Vagina (tissue), 2 donors: ENCODE measurements around the gene UACA. TPM values are rescaled to one million over a fixed set of nuclear protein-coding genes. Genes with fewer than 3 reads are reported as not detected.
A peak's percentile ranks its signal among the peaks of the same experiment; 100 is the strongest.
"Not testable (repeated sequence)": the region's sequence is repeated elsewhere in the genome, so short reads cannot be mapped to it uniquely, and the experiment has no call there.

ENCODE experiments used
- DNase-seq, 2 donors: peaks; one replicate each; pipeline ENCODE4 v3.0.0-alpha.2; 2017; ENCODE audit errors: extremely low spot score in 2 of 2
- H3K27ac ChIP-seq: fragments of 200-600 bp; sonication (generic); one replicate; pipeline ENCODE4 v1.5.1; 2019
- H3K27me3 ChIP-seq: fragments of 200-600 bp; sonication (generic); one replicate; pipeline ENCODE4 v1.5.1; 2019
- H3K36me3 ChIP-seq, 2 donors: fragments of 200-600 bp; sonication (generic); one replicate each; pipeline ENCODE4 v1.5.1; 2017 to 2019
- H3K4me1 ChIP-seq: fragments of 200-600 bp; sonication (generic); one replicate; pipeline ENCODE4 v1.5.1; 2019
- H3K4me3 ChIP-seq, 2 donors: fragments of 200-600 bp; sonication (generic); 1 replicate in 1 of 2; 2 replicates in 1 of 2; pipeline ENCODE4 v1.5.1; 2016 to 2019
- H3K9me3 ChIP-seq: fragments of 200-600 bp; sonication (generic); one replicate; pipeline ENCODE4 v1.5.1; 2019
- POLR2A ChIP-seq, 2 donors: fragments of 450-650 bp; IDR thresholded peaks; one replicate each; pipeline ENCODE4 v1.6.1; 2017; ENCODE audit warnings: antibody characterized with exemption in 2 of 2, mild to moderate bottlenecking in 2 of 2, moderate library complexity in 2 of 2
- POLR2AphosphoS5 ChIP-seq, 2 donors: sonication (generic); formaldehyde crosslinking; IDR thresholded peaks; one replicate each; pipeline ENCODE4 v1.9.0; 2017; ENCODE audit warnings: antibody characterized with exemption in 2 of 2, mild to moderate bottlenecking in 2 of 2, low read depth in 1 of 2; ENCODE audit not compliant: insufficient read depth in 1 of 2
- intact Hi-C: fragments of 100-400 bp; cut with DNase I; formaldehyde crosslinking; loops from one replicate; pipeline ENCODE4 v1.15.1; 2023
- total RNA-seq: library from RNA; depleted of rRNA; stranded (reverse); fragments of >200 nt; gene quantifications from one replicate; pipeline ENCODE4 v1.2.3, GENCODE V29; 2016
- TF ChIP-seq, protein P1 (sequence below), 3 experiments: fragments of 450-650 bp in 2 of 3; fragments of 200-600 bp in 1 of 3; sonication (generic) in 1 of 3; IDR thresholded peaks; one replicate each; pipeline ENCODE4 v1.5.1; 2017 to 2019; ENCODE audit warnings: antibody characterized with exemption in 3 of 3, mild to moderate bottlenecking in 2 of 3, moderate library complexity in 2 of 3

The UACA gene, protein sequence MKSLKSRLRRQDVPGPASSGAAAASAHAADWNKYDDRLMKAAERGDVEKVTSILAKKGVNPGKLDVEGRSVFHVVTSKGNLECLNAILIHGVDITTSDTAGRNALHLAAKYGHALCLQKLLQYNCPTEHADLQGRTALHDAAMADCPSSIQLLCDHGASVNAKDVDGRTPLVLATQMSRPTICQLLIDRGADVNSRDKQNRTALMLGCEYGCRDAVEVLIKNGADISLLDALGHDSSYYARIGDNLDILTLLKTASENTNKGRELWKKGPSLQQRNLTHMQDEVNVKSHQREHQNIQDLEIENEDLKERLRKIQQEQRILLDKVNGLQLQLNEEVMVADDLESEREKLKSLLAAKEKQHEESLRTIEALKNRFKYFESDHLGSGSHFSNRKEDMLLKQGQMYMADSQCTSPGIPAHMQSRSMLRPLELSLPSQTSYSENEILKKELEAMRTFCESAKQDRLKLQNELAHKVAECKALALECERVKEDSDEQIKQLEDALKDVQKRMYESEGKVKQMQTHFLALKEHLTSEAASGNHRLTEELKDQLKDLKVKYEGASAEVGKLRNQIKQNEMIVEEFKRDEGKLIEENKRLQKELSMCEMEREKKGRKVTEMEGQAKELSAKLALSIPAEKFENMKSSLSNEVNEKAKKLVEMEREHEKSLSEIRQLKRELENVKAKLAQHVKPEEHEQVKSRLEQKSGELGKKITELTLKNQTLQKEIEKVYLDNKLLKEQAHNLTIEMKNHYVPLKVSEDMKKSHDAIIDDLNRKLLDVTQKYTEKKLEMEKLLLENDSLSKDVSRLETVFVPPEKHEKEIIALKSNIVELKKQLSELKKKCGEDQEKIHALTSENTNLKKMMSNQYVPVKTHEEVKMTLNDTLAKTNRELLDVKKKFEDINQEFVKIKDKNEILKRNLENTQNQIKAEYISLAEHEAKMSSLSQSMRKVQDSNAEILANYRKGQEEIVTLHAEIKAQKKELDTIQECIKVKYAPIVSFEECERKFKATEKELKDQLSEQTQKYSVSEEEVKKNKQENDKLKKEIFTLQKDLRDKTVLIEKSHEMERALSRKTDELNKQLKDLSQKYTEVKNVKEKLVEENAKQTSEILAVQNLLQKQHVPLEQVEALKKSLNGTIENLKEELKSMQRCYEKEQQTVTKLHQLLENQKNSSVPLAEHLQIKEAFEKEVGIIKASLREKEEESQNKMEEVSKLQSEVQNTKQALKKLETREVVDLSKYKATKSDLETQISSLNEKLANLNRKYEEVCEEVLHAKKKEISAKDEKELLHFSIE (N-terminal part only)
- total RNA-seq, result 40.3 TPM

DNA sequence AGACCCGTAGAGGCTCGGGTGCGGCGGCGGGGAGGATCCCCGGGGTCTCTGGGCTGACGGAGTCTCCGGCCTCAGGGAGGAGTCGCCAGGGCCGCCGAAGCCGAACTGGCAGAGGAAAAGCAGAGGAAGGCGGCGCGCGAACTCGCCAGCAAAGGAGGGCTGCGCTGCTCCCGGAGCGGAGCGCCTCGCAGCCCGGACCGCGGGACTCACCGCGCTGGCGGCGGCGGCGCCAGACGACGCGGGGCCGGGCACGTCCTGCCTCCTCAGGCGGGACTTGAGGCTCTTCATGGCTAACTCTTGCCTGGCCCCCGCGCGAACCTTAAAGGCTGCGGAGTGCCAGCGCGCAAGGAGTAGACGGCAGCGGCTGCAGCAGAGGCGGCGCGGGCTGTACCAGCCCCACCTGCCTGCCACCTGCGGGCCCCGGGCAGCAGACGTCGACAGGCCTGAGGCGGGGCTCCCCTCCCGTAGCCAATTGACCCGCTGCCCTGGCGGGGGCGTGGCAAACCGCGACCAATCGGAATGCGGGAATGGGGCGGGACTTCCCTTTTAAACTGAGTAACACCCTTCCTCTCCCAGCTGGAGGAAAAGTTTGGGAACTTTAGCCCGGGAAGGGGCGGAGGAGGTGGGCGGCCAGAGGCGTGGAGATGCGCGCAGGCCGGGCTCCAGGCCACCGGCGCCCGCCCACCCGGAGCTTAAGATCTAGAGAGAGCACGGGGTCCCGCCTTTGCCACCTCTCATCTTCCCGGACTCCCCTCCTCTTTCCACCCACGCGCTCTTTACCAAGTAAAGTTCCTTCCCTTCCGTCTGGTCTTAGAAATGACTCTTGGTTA, at the start of gene UACA:
UACA (minus strand) TSS at position 439 of the 830 bp plus-strand sequence; CDS start at position 288, 151 bp downstream.
- TF ChIP-seq POLR2AphosphoS5 (IDR thresholded peaks at IDR 0.05; ENCODE audit: insufficient read depth in 1 of 2, low read depth in 1 of 2) (peak; percentile 86 to 95), POLR2A (IDR thresholded peaks at IDR 0.05) (peak; percentile 51 to 90)
- TF ChIP-seq, protein P1, sequence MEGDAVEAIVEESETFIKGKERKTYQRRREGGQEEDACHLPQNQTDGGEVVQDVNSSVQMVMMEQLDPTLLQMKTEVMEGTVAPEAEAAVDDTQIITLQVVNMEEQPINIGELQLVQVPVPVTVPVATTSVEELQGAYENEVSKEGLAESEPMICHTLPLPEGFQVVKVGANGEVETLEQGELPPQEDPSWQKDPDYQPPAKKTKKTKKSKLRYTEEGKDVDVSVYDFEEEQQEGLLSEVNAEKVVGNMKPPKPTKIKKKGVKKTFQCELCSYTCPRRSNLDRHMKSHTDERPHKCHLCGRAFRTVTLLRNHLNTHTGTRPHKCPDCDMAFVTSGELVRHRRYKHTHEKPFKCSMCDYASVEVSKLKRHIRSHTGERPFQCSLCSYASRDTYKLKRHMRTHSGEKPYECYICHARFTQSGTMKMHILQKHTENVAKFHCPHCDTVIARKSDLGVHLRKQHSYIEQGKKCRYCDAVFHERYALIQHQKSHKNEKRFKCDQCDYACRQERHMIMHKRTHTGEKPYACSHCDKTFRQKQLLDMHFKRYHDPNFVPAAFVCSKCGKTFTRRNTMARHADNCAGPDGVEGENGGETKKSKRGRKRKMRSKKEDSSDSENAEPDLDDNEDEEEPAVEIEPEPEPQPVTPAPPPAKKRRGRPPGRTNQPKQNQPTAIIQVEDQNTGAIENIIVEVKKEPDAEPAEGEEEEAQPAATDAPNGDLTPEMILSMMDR (IDR thresholded peaks at IDR 0.05), result no peak
- Histone ChIP-seq H3K36me3 (no peaks in the 10 kb centered on the region), H3K27ac (peak within 1 kb of the TSS; percentile 94), H3K27me3 (no peaks in the 10 kb centered on the region), H3K9me3 (no peaks in the 10 kb centered on the region), H3K4me3 (peak within 1 kb of the TSS; percentile 89 to 96), H3K4me1 (peaks cover 10% of the 10 kb centered on the region)
- DNase-seq, result peak in 1 of 2 donors; percentile 98
- intact Hi-C loops, result no loop called here

DNA sequence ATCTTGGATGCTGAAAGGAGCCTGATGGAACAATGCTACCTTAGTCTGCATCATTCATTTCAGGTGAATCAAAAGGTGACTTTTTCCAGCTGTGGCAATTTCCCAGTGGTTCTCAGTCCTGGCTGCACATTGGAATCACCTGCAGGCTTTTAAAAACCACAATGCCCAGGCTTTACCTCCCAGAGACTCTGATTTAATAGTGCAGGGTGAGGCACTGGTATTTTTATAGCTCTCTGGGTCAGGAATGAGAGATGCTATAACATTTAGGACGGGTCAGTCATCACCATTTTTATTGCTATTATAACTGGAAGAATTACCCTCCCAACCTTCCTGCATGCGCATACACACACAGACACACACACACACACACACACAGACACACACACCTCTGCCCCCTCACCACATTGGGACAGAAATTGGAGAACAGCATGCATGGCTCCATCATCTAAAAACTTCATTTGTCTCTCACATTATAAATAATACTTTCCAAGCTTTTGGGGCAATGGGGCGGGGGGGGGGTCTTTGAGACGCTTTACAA, 49.5 kb upstream of the UACA start:
- intact Hi-C loops, result loop anchor here (5.0 kb wide), 1 partner anchor 131 kb away; no protein-coding TSS in a partner anchor
- TF ChIP-seq POLR2A (IDR thresholded peaks at IDR 0.05) (no peak), POLR2AphosphoS5 (IDR thresholded peaks at IDR 0.05; ENCODE audit: insufficient read depth in 1 of 2, low read depth in 1 of 2) (no peak)
- H3K27ac ChIP-seq, result no peak overlapping the region

DNA sequence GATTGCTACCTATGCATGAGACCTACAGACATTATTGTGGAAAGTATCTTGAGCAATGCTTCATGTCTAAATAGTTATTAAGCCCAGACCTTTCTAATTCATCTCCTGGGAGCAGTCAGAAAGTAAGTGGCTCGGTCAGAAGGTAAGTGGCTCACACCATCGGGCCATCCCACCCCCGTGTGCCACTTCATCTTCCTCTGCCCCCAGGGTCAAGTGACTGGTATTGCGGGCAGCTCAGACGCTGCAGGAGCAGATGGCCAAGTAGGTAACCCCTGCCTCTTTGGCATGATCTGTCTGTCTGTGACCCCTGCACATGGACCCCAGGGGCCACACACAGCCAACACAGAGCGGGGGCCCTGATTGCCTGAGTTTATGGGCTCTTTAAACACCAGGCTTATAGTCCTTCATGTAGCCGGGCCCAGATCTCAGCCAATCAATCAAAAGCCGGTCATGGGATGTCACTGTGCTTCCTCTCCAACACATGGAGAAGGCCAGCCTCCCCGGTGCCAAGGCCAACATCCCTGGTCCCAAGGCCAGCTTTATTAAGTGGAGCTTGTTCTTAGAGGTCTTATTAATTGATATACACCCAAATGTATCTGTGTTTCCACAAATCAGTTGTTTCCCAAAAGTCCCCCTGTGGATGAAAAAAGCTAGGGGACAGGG, 47.7 kb upstream of the UACA start:
- no peak for DNase-seq
- TF ChIP-seq POLR2A (IDR thresholded peaks at IDR 0.05) (no peak), POLR2AphosphoS5 (IDR thresholded peaks at IDR 0.05; ENCODE audit: insufficient read depth in 1 of 2, low read depth in 1 of 2) (no peak)
- TF ChIP-seq, protein P1 (IDR thresholded peaks at IDR 0.05), result no peak
- H3K27ac ChIP-seq, result no peak overlapping the region
- H3K4me1 ChIP-seq, result peaks cover 16% of the 10 kb centered on the region
- no peak overlapping the region for H3K4me3 ChIP-seq
- no peaks in the 10 kb centered on the region for H3K36me3 ChIP-seq
- intact Hi-C loops, result loop anchor here (5.0 kb wide), 1 partner anchor 129 kb away; no protein-coding TSS in a partner anchor
- H3K27me3 ChIP-seq, result no peaks in the 10 kb centered on the region
- no peaks in the 10 kb centered on the region for H3K9me3 ChIP-seq

More for the DNA sequence above, 49.5 kb upstream of the UACA start:
- H3K27me3 ChIP-seq, result no peaks in the 10 kb centered on the region
- no peaks in the 10 kb centered on the region for H3K4me1 ChIP-seq
- no peaks in the 10 kb centered on the region for H3K9me3 ChIP-seq
- H3K36me3 ChIP-seq, result no peaks in the 10 kb centered on the region
- no peak overlapping the region for H3K4me3 ChIP-seq
- DNase-seq, result no peak

DNA sequence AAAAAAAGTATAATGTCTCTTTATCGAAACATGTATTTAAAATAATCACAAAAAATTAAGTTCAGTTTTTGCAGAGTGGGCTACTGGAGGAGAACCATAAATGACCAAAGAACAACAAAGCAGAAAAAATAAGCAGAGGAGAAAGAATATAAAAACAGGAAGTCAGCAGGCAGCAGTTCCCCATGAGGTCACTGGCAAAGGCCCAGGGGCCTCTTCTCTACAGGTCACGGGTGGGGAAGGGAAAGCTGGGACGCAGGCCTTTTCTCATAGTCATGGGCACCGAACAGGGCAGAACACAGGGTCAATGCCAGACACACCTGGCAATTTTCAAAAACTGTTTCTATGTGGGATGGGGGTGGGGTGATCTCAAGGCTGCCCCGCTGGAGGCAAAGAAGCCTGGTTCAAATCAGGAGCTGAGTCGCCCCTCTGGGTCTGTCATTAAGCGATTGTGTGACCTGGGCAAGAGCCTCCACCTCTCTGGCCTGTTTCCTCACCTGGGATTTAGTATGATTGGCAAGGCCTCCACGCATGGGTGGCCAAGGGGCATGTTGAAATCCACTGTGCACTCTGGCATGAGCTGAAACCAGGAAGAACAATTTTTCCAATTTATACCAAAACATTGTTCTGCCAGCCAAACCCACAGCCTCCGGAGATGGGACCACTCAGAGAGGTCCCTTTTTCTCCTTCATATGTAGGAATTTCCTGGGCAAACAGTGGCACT, 43.8 kb upstream of the UACA start:
- Histone ChIP-seq H3K4me3 (no peak overlapping the region), H3K27me3 (no peaks in the 10 kb centered on the region), H3K27ac (peak overlapping the region; percentile 25), H3K9me3 (no peaks in the 10 kb centered on the region), H3K36me3 (no peaks in the 10 kb centered on the region), H3K4me1 (peaks cover 16% of the 10 kb centered on the region)
- DNase-seq, result no peak
- no peak for TF ChIP-seq POLR2A (IDR thresholded peaks at IDR 0.05)
- TF ChIP-seq, protein P1 (IDR thresholded peaks at IDR 0.05), result no peak
- TF ChIP-seq POLR2AphosphoS5 (IDR thresholded peaks at IDR 0.05; ENCODE audit: insufficient read depth in 1 of 2, low read depth in 1 of 2), result no peak
- intact Hi-C loops, result no loop called here

DNA sequence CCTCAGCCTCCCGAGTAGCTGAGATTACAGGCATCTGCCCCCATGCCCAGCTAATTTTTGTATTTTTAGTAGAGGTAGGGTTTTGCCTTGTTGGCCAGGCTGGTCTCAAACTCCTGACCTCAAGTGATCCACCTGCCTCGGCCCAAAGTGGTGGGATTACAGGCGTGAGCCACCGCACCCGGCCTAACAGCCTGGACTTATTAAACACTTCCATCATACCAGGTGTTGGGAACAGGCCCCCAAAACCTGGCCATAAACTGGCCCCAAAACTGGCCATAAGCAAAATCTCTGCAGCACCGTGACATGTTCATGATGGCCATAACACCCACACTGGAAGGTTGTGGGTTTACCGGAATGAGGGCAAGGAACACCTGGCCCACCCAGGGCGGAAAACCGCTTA, 41.0 kb upstream of the UACA start:
- H3K4me3 ChIP-seq, H3K27ac ChIP-seq, H3K36me3 ChIP-seq, intact Hi-C loops, H3K9me3 ChIP-seq, H3K27me3 ChIP-seq, DNase-seq: not testable (repeated sequence)
- H3K4me1 ChIP-seq, result peaks cover 37% of the 10 kb centered on the region
